Neural progenitor cell (in vitro differentiated cells): ENCODE measurements around the gene EFS. TPM values are rescaled to one million over a fixed set of nuclear protein-coding genes. Genes with fewer than 3 reads are reported as not detected.

Experiments used
- DNase-seq: peaks from one replicate; pipeline ENCODE4 v3.0.0-alpha.2; 2016; ENCODE audit warnings: low spot score
- H2AFZ ChIP-seq: fragments of 200-600 bp; sonication (generic); replicated peaks from 2 replicates; pipeline ENCODE4 v1.6.1; 2016; ENCODE audit warnings: antibody characterized with exemption
- H3F3A ChIP-seq: fragments of 200-600 bp; sonication (generic); 2 replicates; pipeline ENCODE4 v1.6.1; 2016; ENCODE audit warnings: antibody characterized with exemption, low read depth
- H3K27ac ChIP-seq: fragments of 200-600 bp; sonication (generic); 2 replicates; pipeline ENCODE4 v1.5.1; 2016; ENCODE audit warnings: mild to moderate bottlenecking
- H3K27me3 ChIP-seq: fragments of 200-600 bp; sonication (generic); 2 replicates; pipeline ENCODE4 v1.6.1; 2016; ENCODE audit warnings: mild to moderate bottlenecking, moderate library complexity
- H3K36me3 ChIP-seq: fragments of 200-600 bp; sonication (generic); 2 replicates; pipeline ENCODE4 v1.5.1; 2016
- H3K4me1 ChIP-seq: fragments of 200-600 bp; sonication (generic); 2 replicates; pipeline ENCODE4 v1.6.1; 2016; ENCODE audit warnings: mixed run types
- H3K4me2 ChIP-seq: fragments of 200-600 bp; sonication (generic); 2 replicates; pipeline ENCODE4 v1.6.1; 2016
- H3K4me3 ChIP-seq: fragments of 200-600 bp; sonication (generic); 2 replicates; pipeline ENCODE4 v1.5.1; 2016
- H3K79me2 ChIP-seq: fragments of 200-600 bp; sonication (generic); 2 replicates; pipeline ENCODE4 v1.6.1; 2016; ENCODE audit warnings: low read depth
- H3K9ac ChIP-seq: fragments of 200-600 bp; sonication (generic); 2 replicates; pipeline ENCODE4 v1.6.1; 2016
- H3K9me3 ChIP-seq: fragments of 200-600 bp; sonication (generic); 2 replicates; pipeline ENCODE4 v1.5.1; 2016; ENCODE audit warnings: low read depth
- H4K20me1 ChIP-seq: fragments of 200-600 bp; sonication (generic); 2 replicates; pipeline ENCODE4 v1.6.1; 2016; ENCODE audit warnings: low read depth
- H3K27ac Mint-ChIP-seq: 3 replicates; pipeline ENCODE4 v1.8.0; 2021; ENCODE audit warnings: mixed read lengths
- H3K27me3 Mint-ChIP-seq: 2 replicates; pipeline ENCODE4 v1.8.0; 2022; ENCODE audit warnings: low read depth, mild to moderate bottlenecking, inconsistent platforms, moderate library complexity, mixed read lengths; ENCODE audit not compliant: insufficient read depth
- H3K36me3 Mint-ChIP-seq: 3 replicates; pipeline ENCODE4 v1.8.0; 2021; ENCODE audit warnings: mixed read lengths
- H3K4me1 Mint-ChIP-seq: 3 replicates; pipeline ENCODE4 v1.8.0; 2021; ENCODE audit warnings: mixed read lengths
- H3K4me3 Mint-ChIP-seq: 3 replicates; pipeline ENCODE4 v1.8.0; 2021; ENCODE audit warnings: mild to moderate bottlenecking, moderate library complexity, mixed read lengths
- H3K9me3 Mint-ChIP-seq: 3 replicates; pipeline ENCODE4 v1.8.0; 2020; ENCODE audit warnings: mixed read lengths
- EZH2 ChIP-seq: fragments of 200-600 bp; sonication (generic); IDR thresholded peaks from 2 replicates; pipeline ENCODE4 v1.6.1; 2017; ENCODE audit warnings: antibody characterized with exemption, mild to moderate bottlenecking, moderate library complexity
- EZH2phosphoT487 ChIP-seq: fragments of 200-600 bp; sonication (generic); IDR thresholded peaks from 2 replicates; pipeline ENCODE4 v1.6.1; 2017; ENCODE audit warnings: antibody characterized with exemption
- total RNA-seq: library from RNA; depleted of rRNA; stranded (reverse); fragments of >200 nt; gene quantifications from 2 replicates; pipeline ENCODE4 v1.2.3, GENCODE V29; 2015; ENCODE audit warnings: low replicate concordance
- TF ChIP-seq, protein P1 (sequence below): fragments of 200-600 bp; sonication (generic); IDR thresholded peaks from 2 replicates; pipeline ENCODE4 v1.5.1; 2017; ENCODE audit warnings: antibody characterized with exemption, mild to moderate bottlenecking

The EFS gene
- total RNA-seq, 1 donor from 2014 or later = 21.7 TPM

GRCh38 chr14:23375527-23376251 lies 10.7 kb upstream of the EFS start:
- no peak for DNase-seq
- H3K79me2 ChIP-seq = no peaks in the 10 kb centered on the region
- no peak overlapping the region for H3K4me2 ChIP-seq
- H3K9ac ChIP-seq = no peak overlapping the region
- no peak overlapping the region for H3K4me3 Mint-ChIP-seq
- TF ChIP-seq, protein P1, sequence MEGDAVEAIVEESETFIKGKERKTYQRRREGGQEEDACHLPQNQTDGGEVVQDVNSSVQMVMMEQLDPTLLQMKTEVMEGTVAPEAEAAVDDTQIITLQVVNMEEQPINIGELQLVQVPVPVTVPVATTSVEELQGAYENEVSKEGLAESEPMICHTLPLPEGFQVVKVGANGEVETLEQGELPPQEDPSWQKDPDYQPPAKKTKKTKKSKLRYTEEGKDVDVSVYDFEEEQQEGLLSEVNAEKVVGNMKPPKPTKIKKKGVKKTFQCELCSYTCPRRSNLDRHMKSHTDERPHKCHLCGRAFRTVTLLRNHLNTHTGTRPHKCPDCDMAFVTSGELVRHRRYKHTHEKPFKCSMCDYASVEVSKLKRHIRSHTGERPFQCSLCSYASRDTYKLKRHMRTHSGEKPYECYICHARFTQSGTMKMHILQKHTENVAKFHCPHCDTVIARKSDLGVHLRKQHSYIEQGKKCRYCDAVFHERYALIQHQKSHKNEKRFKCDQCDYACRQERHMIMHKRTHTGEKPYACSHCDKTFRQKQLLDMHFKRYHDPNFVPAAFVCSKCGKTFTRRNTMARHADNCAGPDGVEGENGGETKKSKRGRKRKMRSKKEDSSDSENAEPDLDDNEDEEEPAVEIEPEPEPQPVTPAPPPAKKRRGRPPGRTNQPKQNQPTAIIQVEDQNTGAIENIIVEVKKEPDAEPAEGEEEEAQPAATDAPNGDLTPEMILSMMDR = no peak
- no peak for TF ChIP-seq EZH2
- no peak for TF ChIP-seq EZH2phosphoT487
- H2AFZ ChIP-seq = no peak overlapping the region
- H3K36me3 Mint-ChIP-seq = no peaks in the 10 kb centered on the region
- H3K9me3 ChIP-seq = no peaks in the 10 kb centered on the region
- no peaks in the 10 kb centered on the region for H3K36me3 ChIP-seq
- H3K4me1 Mint-ChIP-seq = peaks cover 20% of the 10 kb centered on the region
- H3K4me3 ChIP-seq = no peak overlapping the region
- no peaks in the 10 kb centered on the region for H3K9me3 Mint-ChIP-seq
- peaks cover 12% of the 10 kb centered on the region for H3F3A ChIP-seq
- no peaks in the 10 kb centered on the region for H4K20me1 ChIP-seq
- no peaks in the 10 kb centered on the region for H3K27me3 ChIP-seq
- H3K4me1 ChIP-seq = peaks cover 13% of the 10 kb centered on the region
- H3K27me3 Mint-ChIP-seq = peaks cover 8% of the 10 kb centered on the region
- no peak overlapping the region for H3K27ac Mint-ChIP-seq
- H3K27ac ChIP-seq = no peak overlapping the region

- H2AFZ ChIP-seq = no peak overlapping the region
- Mint-ChIP-seq H3K27me3 (peaks cover 8% of the 10 kb centered on the region), H3K27ac (no peak overlapping the region), H3K9me3 (no peaks in the 10 kb centered on the region), H3K4me3 (no peak overlapping the region), H3K4me1 (peaks cover 16% of the 10 kb centered on the region), H3K36me3 (no peaks in the 10 kb centered on the region)
- H3K4me2 ChIP-seq = no peak overlapping the region
- H3K27ac ChIP-seq = no peak overlapping the region
- no peaks in the 10 kb centered on the region for H3K27me3 ChIP-seq
- no peaks in the 10 kb centered on the region for H3K79me2 ChIP-seq
- H3K4me1 ChIP-seq = peaks cover 13% of the 10 kb centered on the region
- no peak overlapping the region for H3K9ac ChIP-seq
- H3F3A ChIP-seq = peaks cover 12% of the 10 kb centered on the region
- H4K20me1 ChIP-seq = no peaks in the 10 kb centered on the region
- no peaks in the 10 kb centered on the region for H3K9me3 ChIP-seq
- TF ChIP-seq EZH2phosphoT487 (no peak), EZH2 (no peak)
- TF ChIP-seq, protein P1 = no peak
- no peak overlapping the region for H3K4me3 ChIP-seq
- no peaks in the 10 kb centered on the region for H3K36me3 ChIP-seq
- DNase-seq = no peak
Measured at GRCh38 chr14:23373041-23373440, 8.1 kb upstream of the EFS start.

DNA sequence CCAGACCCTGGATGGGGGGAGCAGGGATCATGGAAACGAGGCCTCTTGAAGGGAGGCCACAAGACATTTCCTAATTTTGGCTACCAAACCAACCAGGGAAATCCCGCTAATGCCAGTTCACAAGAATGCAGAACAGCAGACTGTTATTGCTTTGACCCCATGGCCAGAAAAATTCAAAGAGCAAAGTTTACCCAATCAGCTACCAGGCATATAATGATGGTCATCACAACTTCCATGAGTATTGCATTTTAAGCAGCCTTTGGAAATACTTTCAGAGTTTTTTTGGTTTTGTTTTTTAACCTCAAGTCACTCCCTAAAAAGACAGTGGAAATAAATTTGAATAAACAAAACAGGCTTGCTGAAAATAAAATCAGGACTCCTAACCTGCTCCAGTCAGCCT lies 7.5 kb upstream of the EFS start, which contains the start of gene IL25:
Gene IL25, plus strand, starts transcription at position 301 of the 400 bp plus-strand sequence.
- TF ChIP-seq EZH2 = no peak
- TF ChIP-seq, protein P1 = no peak
- no peak for TF ChIP-seq EZH2phosphoT487
- no peak for DNase-seq
- H3K4me3 Mint-ChIP-seq = no peak within 1 kb of the TSS

More for the DNA sequence above, 7.5 kb upstream of the EFS start, which contains the start of gene IL25:
- Histone ChIP-seq H4K20me1 (no peaks in the 10 kb centered on the region), H3K4me3 (no peak within 1 kb of the TSS), H3K4me1 (peaks cover 14% of the 10 kb centered on the region), H3K27ac (no peak within 1 kb of the TSS), H3K4me2 (no peak within 1 kb of the TSS), H3K79me2 (no peaks in the 10 kb centered on the region), H3K36me3 (no peaks in the 10 kb centered on the region), H3F3A (peaks cover 16% of the 10 kb centered on the region), H3K9ac (no peak within 1 kb of the TSS), H2AFZ (no peak within 1 kb of the TSS), H3K9me3 (no peaks in the 10 kb centered on the region), H3K27me3 (no peaks in the 10 kb centered on the region)
- Mint-ChIP-seq H3K27ac (peak within 1 kb of the TSS; percentile 12), H3K4me1 (peaks cover 16% of the 10 kb centered on the region), H3K9me3 (no peaks in the 10 kb centered on the region), H3K36me3 (no peaks in the 10 kb centered on the region), H3K27me3 (peaks cover 8% of the 10 kb centered on the region)
